GM23338 (cell line): ENCODE data around the gene GAB2.

Experiments used
- CREB1 ChIP-seq: fragments of 250-450 bp; sonication (Bioruptor Pico); IDR thresholded peaks from 2 replicates; pipeline ENCODE4 v1.5.0; 2020; ENCODE audit warnings: low read depth, mild to moderate bottlenecking, moderate library complexity
- CTCF ChIP-seq, 2 experiments: fragments of 200-600 bp in 1 of 2; sonication (generic) in 1 of 2; conservative IDR thresholded peaks; 2 replicates each; pipeline versions ENCODE4 v1.5.1 to v1.6.1; 2016 to 2017; ENCODE audit warnings: antibody characterized with exemption in 2 of 2, low read depth in 2 of 2, mild to moderate bottlenecking in 2 of 2, moderate library complexity in 1 of 2
- ETS1 ChIP-seq: IDR thresholded peaks from 2 replicates; pipeline ENCODE4 v1.6.1; 2016; ENCODE audit warnings: antibody characterized with exemption
- EZH2 ChIP-seq: fragments of 200-600 bp; sonication (generic); IDR thresholded peaks from one replicate; pipeline ENCODE4 v1.8.0; 2017; ENCODE audit warnings: antibody characterized with exemption, mild to moderate bottlenecking, low read depth; ENCODE audit not compliant: unreplicated experiment
- EZH2phosphoT487 ChIP-seq: fragments of 200-600 bp; sonication (generic); IDR thresholded peaks from one replicate; pipeline ENCODE4 v1.8.1; 2018; ENCODE audit warnings: antibody characterized with exemption; ENCODE audit not compliant: unreplicated experiment
- NANOG ChIP-seq: IDR thresholded peaks from 2 replicates; pipeline ENCODE4 v1.6.1; 2016; ENCODE audit warnings: antibody characterized with exemption, borderline replicate concordance
- POLR2AphosphoS5 ChIP-seq: IDR thresholded peaks from 2 replicates; pipeline ENCODE4 v1.6.1; 2016; ENCODE audit warnings: antibody characterized with exemption, low read depth
- REST ChIP-seq: IDR thresholded peaks from one replicate; pipeline ENCODE4 v1.6.1; 2018; ENCODE audit warnings: antibody characterized with exemption; ENCODE audit not compliant: unreplicated experiment
- STAT1 ChIP-seq: IDR thresholded peaks from one replicate; pipeline ENCODE4 v1.6.1; 2016; ENCODE audit warnings: antibody characterized with exemption; ENCODE audit not compliant: unreplicated experiment
- ZNF331 ChIP-seq: fragments of 250-450 bp; sonication (Bioruptor Pico); IDR thresholded peaks from 2 replicates; pipeline ENCODE4 v1.5.0; 2020; ENCODE audit warnings: low read depth, mild to moderate bottlenecking, moderate library complexity
- ZNF462 ChIP-seq: fragments of 250-450 bp; sonication (Bioruptor Pico); IDR thresholded peaks from 2 replicates; pipeline ENCODE4 v1.5.0; 2020; ENCODE audit warnings: mild to moderate bottlenecking, moderate library complexity

GRCh38 chr11:78339945-78340344 lies 77.7 kb downstream of the GAB2 start:
- TF ChIP-seq CTCF (conservative IDR thresholded peaks at IDR 0.05; ENCODE audit: low read depth in 2 of 2) (no peak), EZH2phosphoT487 (no peak), EZH2 (no peak), POLR2AphosphoS5 (no peak), ZNF331 (no peak), ZNF462 (CRISPR knock-in tag) (no peak), ETS1 (no peak), REST (no peak), STAT1 (no peak), NANOG (no peak), CREB1 (CRISPR knock-in tag) (no peak)
